Glutamatergic neuron (in vitro differentiated cells): ENCODE results near the gene NFIA. TPM values are rescaled to one million over a fixed set of nuclear protein-coding genes. Genes with fewer than 3 reads are reported as not detected.

Source experiments
- DNase-seq: peaks from one replicate; pipeline ENCODE4 v3.0.0; 2022
- H3K27ac Mint-ChIP-seq: one replicate; pipeline ENCODE4 v1.8.0; 2020; ENCODE audit warnings: mild to moderate bottlenecking, mixed read lengths, inconsistent platforms; ENCODE audit not compliant: unreplicated experiment
- H3K27me3 Mint-ChIP-seq: one replicate; pipeline ENCODE4 v1.8.0; 2020; ENCODE audit warnings: mild to moderate bottlenecking, moderate library complexity, mixed read lengths, inconsistent platforms; ENCODE audit not compliant: unreplicated experiment
- H3K36me3 Mint-ChIP-seq: one replicate; pipeline ENCODE4 v1.8.0; 2020; ENCODE audit warnings: mild to moderate bottlenecking, mixed read lengths, inconsistent platforms; ENCODE audit not compliant: unreplicated experiment
- H3K4me1 Mint-ChIP-seq: one replicate; pipeline ENCODE4 v1.8.0; 2020; ENCODE audit warnings: mild to moderate bottlenecking, low read depth, mixed read lengths, inconsistent platforms; ENCODE audit not compliant: unreplicated experiment
- H3K4me3 Mint-ChIP-seq: one replicate; pipeline ENCODE4 v1.8.0; 2020; ENCODE audit warnings: mild to moderate bottlenecking, mixed read lengths, inconsistent platforms; ENCODE audit not compliant: unreplicated experiment
- H3K9me3 Mint-ChIP-seq: one replicate; pipeline ENCODE4 v1.8.0; 2020; ENCODE audit warnings: mild to moderate bottlenecking, moderate library complexity, mixed read lengths, inconsistent platforms; ENCODE audit not compliant: unreplicated experiment
- CTCF ChIP-seq: fragments of 200-600 bp; sonication (generic); IDR thresholded peaks from one replicate; pipeline ENCODE4 v1.5.0; 2021; ENCODE audit not compliant: partially characterized antibody, unreplicated experiment
- total RNA-seq: library from RNA; stranded (reverse); fragmentation: NEBNext Ultra II Directional; extraction: Animal tissue kit (Norgen Biotek cat#: 25700); gene quantifications from one replicate; pipeline ENCODE4 v1.2.1, GENCODE V29; 2021; ENCODE audit not compliant: unreplicated experiment

Gene NFIA
- total RNA-seq, 1 donor from 2014 or later: 16.4 TPM

GRCh38 chr1:61486783-61487536 lies 404.6 kb downstream of the NFIA start:
- Mint-ChIP-seq H3K4me1 (no peaks in the 10 kb centered on the region), H3K36me3 (peaks cover 4% of the 10 kb centered on the region), H3K9me3 (no peaks in the 10 kb centered on the region), H3K27ac (no peak overlapping the region), H3K4me3 (no peak overlapping the region), H3K27me3 (peaks cover 9% of the 10 kb centered on the region)
- no peak for DNase-seq
- TF ChIP-seq CTCF: no peak

- Mint-ChIP-seq H3K27me3 (peaks cover 9% of the 10 kb centered on the region), H3K9me3 (no peaks in the 10 kb centered on the region), H3K36me3 (peaks cover 4% of the 10 kb centered on the region), H3K4me3 (no peak overlapping the region), H3K4me1 (no peaks in the 10 kb centered on the region), H3K27ac (no peak overlapping the region)
- DNase-seq: no peak
- no peak for TF ChIP-seq CTCF
Measured at GRCh38 chr1:61487801-61488200, 405.4 kb downstream of the NFIA start.

- TF ChIP-seq CTCF: no peak
- DNase-seq: no peak
- Mint-ChIP-seq H3K27me3 (no peaks in the 10 kb centered on the region), H3K27ac (no peak overlapping the region), H3K36me3 (no peaks in the 10 kb centered on the region), H3K4me1 (no peaks in the 10 kb centered on the region), H3K4me3 (no peak overlapping the region), H3K9me3 (no peaks in the 10 kb centered on the region)
Measured at GRCh38 chr1:61490924-61491323, 408.6 kb downstream of the NFIA start.

GRCh38 chr1:61491497-61491896 lies 409.1 kb downstream of the NFIA start:
- TF ChIP-seq CTCF: no peak
- Mint-ChIP-seq H3K36me3 (no peaks in the 10 kb centered on the region), H3K27me3 (no peaks in the 10 kb centered on the region), H3K27ac (no peak overlapping the region), H3K4me3 (no peak overlapping the region), H3K4me1 (no peaks in the 10 kb centered on the region), H3K9me3 (no peaks in the 10 kb centered on the region)
- no peak for DNase-seq

GRCh38 chr1:61494000-61494399 lies 411.6 kb downstream of the NFIA start:
- DNase-seq: no peak
- Mint-ChIP-seq H3K9me3 (no peaks in the 10 kb centered on the region), H3K27me3 (no peaks in the 10 kb centered on the region), H3K36me3 (no peaks in the 10 kb centered on the region), H3K4me1 (peaks cover under 1% of the 10 kb centered on the region), H3K27ac (no peak overlapping the region), H3K4me3 (no peak overlapping the region)
- no peak for TF ChIP-seq CTCF
